Lower leg skin (tissue), 3 donors: ENCODE results near the gene CYP2C8.

Source experiments
- CTCF ChIP-seq, 3 donors: fragments of 450-650 bp; IDR thresholded peaks; one replicate each; pipeline ENCODE4 v1.5.1; 2016; ENCODE audit warnings: antibody characterized with exemption in 3 of 3, mild to moderate bottlenecking in 3 of 3, moderate library complexity in 2 of 3
- POLR2A ChIP-seq, 2 donors: fragments of 450-650 bp; IDR thresholded peaks; one replicate each; pipeline ENCODE4 v1.6.1; 2016 to 2017; ENCODE audit warnings: antibody characterized with exemption in 2 of 2, mild to moderate bottlenecking in 1 of 2, moderate library complexity in 1 of 2

- TF ChIP-seq CTCF (IDR thresholded peaks at IDR 0.05) (no peak), POLR2A (IDR thresholded peaks at IDR 0.05) (no peak)
Measured at GRCh38 chr10:94989192-94989591, 80.1 kb downstream of the CYP2C8 start.
